Stimulated activated effector memory CD8-positive, alpha-beta T cell treated with anti-CD3 and anti-CD28 coated beads, Interleukin-12 subunit alpha, Interleukin-12 subunit beta, amount 100 ng/mL, for 72 hours (primary cell): ENCODE data around the gene CMTM6.

ENCODE experiments used
- ATAC-seq: fragments of 150-1000 bp; cut with Tn5 transposase; 2 replicates; pipeline ENCODE4 v1.10.0; 2021
- DNase-seq, 2 donors: peaks; one replicate each; pipeline ENCODE4 v3.0.0; 2021 to 2022; ENCODE audit warnings: low spot score in 2 of 2
- H3K27ac Mint-ChIP-seq: one replicate; pipeline ENCODE4 v1.8.0; 2022; ENCODE audit warnings: mild to moderate bottlenecking, mixed read lengths
- H3K36me3 Mint-ChIP-seq: one replicate; pipeline ENCODE4 v1.8.0; 2022; ENCODE audit warnings: mild to moderate bottlenecking, mixed read lengths
- H3K4me1 Mint-ChIP-seq: one replicate; pipeline ENCODE4 v1.8.0; 2022; ENCODE audit warnings: mixed read lengths
- H3K4me3 Mint-ChIP-seq: one replicate; pipeline ENCODE4 v1.8.0; 2022; ENCODE audit warnings: mild to moderate bottlenecking, mixed read lengths
- H3K9me3 Mint-ChIP-seq: one replicate; pipeline ENCODE4 v1.8.0; 2022; ENCODE audit warnings: mixed read lengths

Gene CMTM6

GRCh38 chr3:32510075-32510724, 7.5 kb upstream of the CMTM6 start:
- DNase-seq (peak; percentile 36 to 71), ATAC-seq (peak; percentile 90)
- Mint-ChIP-seq H3K27ac (no peak overlapping the region), H3K4me3 (no peak overlapping the region), H3K36me3 (no peaks in the 10 kb centered on the region), H3K9me3 (no peaks in the 10 kb centered on the region), H3K4me1 (no peaks in the 10 kb centered on the region)

GRCh38 chr3:32508711-32509110, 6.1 kb upstream of the CMTM6 start:
- DNase-seq (no peak), ATAC-seq (no peak)
- H3K27ac Mint-ChIP-seq, result no peak overlapping the region
- no peaks in the 10 kb centered on the region for H3K9me3 Mint-ChIP-seq
- H3K4me1 Mint-ChIP-seq, result no peaks in the 10 kb centered on the region
- no peaks in the 10 kb centered on the region for H3K36me3 Mint-ChIP-seq
- no peak overlapping the region for H3K4me3 Mint-ChIP-seq

- Mint-ChIP-seq H3K4me1 (peaks cover 10% of the 10 kb centered on the region), H3K36me3 (peaks cover 9% of the 10 kb centered on the region), H3K9me3 (no peaks in the 10 kb centered on the region), H3K4me3 (no peak overlapping the region), H3K27ac (no peak overlapping the region)
- no peak for DNase-seq
- no peak for ATAC-seq
These were observed 3.8 kb upstream of the CMTM6 start for GRCh38 chr3:32506466-32506865.

GRCh38 chr3:32502946-32503286, 264 bp upstream of the CMTM6 start:
- no peak for DNase-seq
- H3K36me3 Mint-ChIP-seq, result peaks cover 44% of the 10 kb centered on the region
- H3K27ac Mint-ChIP-seq, result peak overlapping the region; percentile 96
- peaks cover 30% of the 10 kb centered on the region for H3K4me1 Mint-ChIP-seq
- ATAC-seq, result peak; percentile 4
- H3K4me3 Mint-ChIP-seq, result peak overlapping the region; percentile 95
- H3K9me3 Mint-ChIP-seq, result no peaks in the 10 kb centered on the region

- peaks cover 55% of the 10 kb centered on the region for H3K36me3 Mint-ChIP-seq
- H3K4me3 Mint-ChIP-seq, result peak overlapping the region; percentile 95
- peak overlapping the region; percentile 96 for H3K27ac Mint-ChIP-seq
- H3K9me3 Mint-ChIP-seq, result no peaks in the 10 kb centered on the region
- DNase-seq, result no peak
- H3K4me1 Mint-ChIP-seq, result peaks cover 34% of the 10 kb centered on the region
- no peak for ATAC-seq
These were observed 902 bp downstream of the CMTM6 start for GRCh38 chr3:32501783-32502117.

GRCh38 chr3:32500880-32501782, 1.5 kb downstream of the CMTM6 start:
- peaks cover 40% of the 10 kb centered on the region for H3K4me1 Mint-ChIP-seq
- ATAC-seq, result peak; percentile 5
- H3K9me3 Mint-ChIP-seq, result no peaks in the 10 kb centered on the region
- peak overlapping the region; percentile 95 for H3K4me3 Mint-ChIP-seq
- H3K27ac Mint-ChIP-seq, result peak overlapping the region; percentile 96
- H3K36me3 Mint-ChIP-seq, result peaks cover 61% of the 10 kb centered on the region
- no peak for DNase-seq

GRCh38 chr3:32500231-32500630, 2.4 kb downstream of the CMTM6 start:
- Mint-ChIP-seq H3K27ac (peak overlapping the region; percentile 96), H3K36me3 (peaks cover 70% of the 10 kb centered on the region), H3K4me1 (peaks cover 40% of the 10 kb centered on the region), H3K9me3 (no peaks in the 10 kb centered on the region), H3K4me3 (peak overlapping the region; percentile 95)
- ATAC-seq, result no peak
- no peak for DNase-seq

GRCh38 chr3:32499585-32499984, 3.1 kb downstream of the CMTM6 start:
- H3K4me3 Mint-ChIP-seq, result peak overlapping the region; percentile 95
- no peak for ATAC-seq
- H3K9me3 Mint-ChIP-seq, result no peaks in the 10 kb centered on the region
- H3K36me3 Mint-ChIP-seq, result peaks cover 77% of the 10 kb centered on the region
- H3K27ac Mint-ChIP-seq, result peak overlapping the region; percentile 96
- DNase-seq, result no peak
- H3K4me1 Mint-ChIP-seq, result peaks cover 40% of the 10 kb centered on the region

GRCh38 chr3:32498992-32499391, 3.7 kb downstream of the CMTM6 start:
- DNase-seq (no peak), ATAC-seq (no peak)
- Mint-ChIP-seq H3K4me3 (no peak overlapping the region), H3K9me3 (no peaks in the 10 kb centered on the region), H3K4me1 (peaks cover 40% of the 10 kb centered on the region), H3K27ac (no peak overlapping the region), H3K36me3 (peaks cover 81% of the 10 kb centered on the region)

GRCh38 chr3:32498252-32498651, 4.4 kb downstream of the CMTM6 start:
- ATAC-seq, result no peak
- H3K36me3 Mint-ChIP-seq, result peaks cover 81% of the 10 kb centered on the region
- peak overlapping the region; percentile 71 for H3K27ac Mint-ChIP-seq
- peaks cover 36% of the 10 kb centered on the region for H3K4me1 Mint-ChIP-seq
- no peaks in the 10 kb centered on the region for H3K9me3 Mint-ChIP-seq
- DNase-seq, result no peak
- H3K4me3 Mint-ChIP-seq, result peak overlapping the region; percentile 44

GRCh38 chr3:32495609-32496008, 7.0 kb downstream of the CMTM6 start:
- Mint-ChIP-seq H3K4me1 (peaks cover 29% of the 10 kb centered on the region), H3K4me3 (no peak overlapping the region), H3K27ac (no peak overlapping the region), H3K9me3 (no peaks in the 10 kb centered on the region), H3K36me3 (peaks cover 64% of the 10 kb centered on the region)
- ATAC-seq, result no peak
- DNase-seq, result no peak

GRCh38 chr3:32495085-32495484, 7.6 kb downstream of the CMTM6 start:
- DNase-seq, result no peak
- no peak overlapping the region for H3K27ac Mint-ChIP-seq
- no peak for ATAC-seq
- peaks cover 58% of the 10 kb centered on the region for H3K36me3 Mint-ChIP-seq
- peaks cover 24% of the 10 kb centered on the region for H3K4me1 Mint-ChIP-seq
- H3K9me3 Mint-ChIP-seq, result no peaks in the 10 kb centered on the region
- no peak overlapping the region for H3K4me3 Mint-ChIP-seq

GRCh38 chr3:32493437-32494414, 8.9 kb downstream of the CMTM6 start:
- H3K4me1 Mint-ChIP-seq, result peaks cover 16% of the 10 kb centered on the region
- no peak for DNase-seq
- no peak overlapping the region for H3K4me3 Mint-ChIP-seq
- ATAC-seq, result peak; percentile 86
- H3K9me3 Mint-ChIP-seq, result no peaks in the 10 kb centered on the region
- peaks cover 45% of the 10 kb centered on the region for H3K36me3 Mint-ChIP-seq
- H3K27ac Mint-ChIP-seq, result no peak overlapping the region

GRCh38 chr3:32492684-32493436, 9.8 kb downstream of the CMTM6 start:
- Mint-ChIP-seq H3K4me3 (no peak overlapping the region), H3K27ac (no peak overlapping the region), H3K4me1 (peaks cover 9% of the 10 kb centered on the region), H3K9me3 (no peaks in the 10 kb centered on the region), H3K36me3 (peaks cover 36% of the 10 kb centered on the region)
- ATAC-seq (peak; percentile 73), DNase-seq (no peak)
